Measurements from ENCODE around the gene PDE3B. TPM values are rescaled to one million over a fixed set of nuclear protein-coding genes. Genes with fewer than 3 reads are reported as not detected.

Gene PDE3B
- total RNA-seq, 2 donors from 2014 or later = 21.5 to 23.6 TPM

GRCh38 chr11:14894657-14895598, 251.3 kb downstream of the PDE3B start:
- intact Hi-C loops (cut with DNase I) = loop anchor here (10.0 kb wide), 1 partner anchor 250 kb away; the partner anchor contains the start of gene PDE3B
- Histone ChIP-seq H3K36me3 (no peaks in the 10 kb centered on the region), H3K27ac (no peak overlapping the region), H3K9me3 (no peaks in the 10 kb centered on the region), H3K4me3 (no peak overlapping the region), H3K4me1 (no peaks in the 10 kb centered on the region), H3K27me3 (no peaks in the 10 kb centered on the region), H3K9ac (ENCODE audit: low read depth in 2 of 2, low read length in 2 of 2) (no peak overlapping the region)
- TF ChIP-seq, protein P1, sequence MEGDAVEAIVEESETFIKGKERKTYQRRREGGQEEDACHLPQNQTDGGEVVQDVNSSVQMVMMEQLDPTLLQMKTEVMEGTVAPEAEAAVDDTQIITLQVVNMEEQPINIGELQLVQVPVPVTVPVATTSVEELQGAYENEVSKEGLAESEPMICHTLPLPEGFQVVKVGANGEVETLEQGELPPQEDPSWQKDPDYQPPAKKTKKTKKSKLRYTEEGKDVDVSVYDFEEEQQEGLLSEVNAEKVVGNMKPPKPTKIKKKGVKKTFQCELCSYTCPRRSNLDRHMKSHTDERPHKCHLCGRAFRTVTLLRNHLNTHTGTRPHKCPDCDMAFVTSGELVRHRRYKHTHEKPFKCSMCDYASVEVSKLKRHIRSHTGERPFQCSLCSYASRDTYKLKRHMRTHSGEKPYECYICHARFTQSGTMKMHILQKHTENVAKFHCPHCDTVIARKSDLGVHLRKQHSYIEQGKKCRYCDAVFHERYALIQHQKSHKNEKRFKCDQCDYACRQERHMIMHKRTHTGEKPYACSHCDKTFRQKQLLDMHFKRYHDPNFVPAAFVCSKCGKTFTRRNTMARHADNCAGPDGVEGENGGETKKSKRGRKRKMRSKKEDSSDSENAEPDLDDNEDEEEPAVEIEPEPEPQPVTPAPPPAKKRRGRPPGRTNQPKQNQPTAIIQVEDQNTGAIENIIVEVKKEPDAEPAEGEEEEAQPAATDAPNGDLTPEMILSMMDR (IDR thresholded peaks at IDR 0.05) = no peak
- DNase-seq = no peak

DNA sequence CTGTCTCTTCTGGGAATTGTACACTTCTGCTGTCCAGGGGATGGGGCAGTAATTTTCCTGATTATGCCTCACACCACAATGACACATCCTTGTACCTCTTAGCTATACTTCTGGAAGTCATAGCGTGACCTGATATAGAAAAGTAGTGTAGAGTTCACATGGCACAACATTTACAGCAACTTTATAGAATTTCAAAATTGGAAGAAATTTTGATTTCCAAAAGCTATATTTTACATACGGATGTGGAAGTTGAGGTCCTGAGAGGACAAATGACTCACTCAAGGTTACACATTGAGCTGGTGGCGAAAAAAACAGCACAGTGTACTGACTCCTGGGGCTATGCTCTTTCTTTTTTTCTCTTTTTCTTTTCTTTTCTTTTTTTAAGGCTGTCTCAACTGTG, 254.8 kb downstream of the PDE3B start:
- H3K4me3 ChIP-seq = no peak overlapping the region
- no peaks in the 10 kb centered on the region for H3K36me3 ChIP-seq
- DNase-seq = no peak
- H3K27ac ChIP-seq = no peak overlapping the region
- no peaks in the 10 kb centered on the region for H3K9me3 ChIP-seq
- TF ChIP-seq, protein P1 (IDR thresholded peaks at IDR 0.05) = no peak
- intact Hi-C loops (cut with DNase I) = loop anchor here (10.0 kb wide), 1 partner anchor 254 kb away; the partner anchor contains the start of gene PDE3B
- H3K9ac ChIP-seq (ENCODE audit: low read depth in 2 of 2, low read length in 2 of 2) = no peak overlapping the region
- H3K4me1 ChIP-seq = no peaks in the 10 kb centered on the region
- H3K27me3 ChIP-seq = no peaks in the 10 kb centered on the region

GRCh38 chr11:14898906-14899305, 255.3 kb downstream of the PDE3B start:
- Histone ChIP-seq H3K4me3 (no peak overlapping the region), H3K9me3 (no peaks in the 10 kb centered on the region), H3K36me3 (no peaks in the 10 kb centered on the region), H3K27ac (no peak overlapping the region), H3K9ac (ENCODE audit: low read depth in 2 of 2, low read length in 2 of 2) (no peak overlapping the region), H3K4me1 (no peaks in the 10 kb centered on the region), H3K27me3 (no peaks in the 10 kb centered on the region)
- no peak for DNase-seq
- intact Hi-C loops (cut with DNase I) = loop anchor here (10.0 kb wide), 1 partner anchor 254 kb away; the partner anchor contains the start of gene PDE3B
- TF ChIP-seq, protein P1 (IDR thresholded peaks at IDR 0.05) = no peak

DNA sequence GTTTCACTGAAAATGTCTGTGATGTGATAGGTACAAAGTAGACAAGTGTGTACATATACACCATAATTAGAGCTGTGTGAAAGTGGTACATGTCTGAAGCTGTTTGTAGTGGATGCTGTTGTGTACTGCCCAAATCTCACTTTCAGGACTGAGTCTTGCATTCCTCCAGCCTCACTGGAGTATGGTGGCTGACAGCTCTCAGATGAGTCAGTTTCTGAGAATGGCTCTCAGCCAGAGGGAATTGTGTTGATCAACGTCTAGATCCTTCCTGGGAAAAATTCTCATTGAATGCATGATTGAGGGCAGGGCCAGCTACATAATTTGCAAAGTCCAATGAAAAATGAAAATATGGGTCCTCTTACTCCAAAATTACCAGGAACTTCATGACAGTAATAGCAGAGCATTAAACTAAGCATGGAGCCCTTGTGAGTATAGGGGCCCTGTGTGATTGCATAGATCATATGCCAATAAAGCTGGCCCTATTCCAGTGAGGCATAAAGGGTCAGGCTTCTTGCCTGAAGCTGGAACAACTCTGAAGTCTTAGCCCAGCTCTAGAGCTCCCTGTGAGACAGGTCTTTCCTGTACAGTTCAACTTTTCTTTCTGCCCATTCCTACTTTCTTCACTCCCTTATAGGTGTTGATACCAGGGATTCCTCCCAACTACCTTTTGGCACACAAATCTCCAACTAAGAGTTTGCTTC, 259.2 kb downstream of the PDE3B start:
- intact Hi-C loops (cut with DNase I) = loop anchor here (10.0 kb wide), 1 partner anchor 302 kb away; no protein-coding TSS in a partner anchor
- H3K27me3 ChIP-seq = no peaks in the 10 kb centered on the region
- no peak overlapping the region for H3K4me3 ChIP-seq

GRCh38 chr11:14904745-14905103, 261.1 kb downstream of the PDE3B start:
- peaks cover 6% of the 10 kb centered on the region for H3K4me1 ChIP-seq
- peak overlapping the region; percentile 42 for H3K4me3 ChIP-seq
- H3K36me3 ChIP-seq = no peaks in the 10 kb centered on the region
- peak overlapping the region; percentile 31 to 41 for H3K9ac ChIP-seq (ENCODE audit: low read depth in 2 of 2, low read length in 2 of 2)
- H3K27me3 ChIP-seq = no peaks in the 10 kb centered on the region
- no peaks in the 10 kb centered on the region for H3K9me3 ChIP-seq
- no peak overlapping the region for H3K27ac ChIP-seq
- intact Hi-C loops (cut with DNase I) = loop anchor here (5.0 to 10.0 kb wide), 2 partner anchors 300 to 367 kb away; no protein-coding TSS in a partner anchor
- TF ChIP-seq, protein P1 (IDR thresholded peaks at IDR 0.05) = peak; percentile 89
- DNase-seq = peak; percentile 91

More for the DNA sequence above, 259.2 kb downstream of the PDE3B start:
- no peak overlapping the region for H3K9ac ChIP-seq (ENCODE audit: low read depth in 2 of 2, low read length in 2 of 2)
- no peak for DNase-seq
- H3K9me3 ChIP-seq = no peaks in the 10 kb centered on the region
- H3K27ac ChIP-seq = no peak overlapping the region
- no peaks in the 10 kb centered on the region for H3K36me3 ChIP-seq
- H3K4me1 ChIP-seq = peaks cover 4% of the 10 kb centered on the region
- TF ChIP-seq, protein P1 (IDR thresholded peaks at IDR 0.05) = no peak

Measured in colonic mucosa (tissue), 4 donors.